HepG2 (cell line): Measurements from ENCODE around the gene MFSD11. TPM values are rescaled to one million over a fixed set of nuclear protein-coding genes. Genes with fewer than 3 reads are reported as not detected.

Experiments used
- ATAD3A ChIP-seq: sonication (generic); formaldehyde crosslinking; IDR thresholded peaks from 2 replicates; pipeline ENCODE4 v1.4.0; 2020; ENCODE audit warnings: missing genetic modification reagents
- BRD4 ChIP-seq: sonication (generic); formaldehyde crosslinking; IDR thresholded peaks from 2 replicates; pipeline ENCODE4 v1.4.0; 2020; ENCODE audit warnings: missing genetic modification reagents
- GZF1 ChIP-seq: sonication (generic); formaldehyde crosslinking; IDR thresholded peaks from 2 replicates; pipeline ENCODE4 v1.5.1; 2020; ENCODE audit warnings: mild to moderate bottlenecking, missing genetic modification reagents
- IRX3 ChIP-seq: sonication (generic); formaldehyde crosslinking; IDR thresholded peaks from 2 replicates; pipeline ENCODE4 v1.8.1; 2023; ENCODE audit warnings: mild to moderate bottlenecking, low read depth, missing genetic modification reagents, borderline replicate concordance
- MAFK ChIP-seq, 2 experiments: IDR thresholded peaks in 1 of 2; conservative IDR thresholded peaks in 1 of 2; 2 replicates each; pipeline ENCODE4 v1.6.1; 2011; ENCODE audit warnings: improper control_type of control experiment in 2 of 2, low read length in 2 of 2
- MYNN ChIP-seq: sonication (generic); formaldehyde crosslinking; IDR thresholded peaks from 2 replicates; pipeline ENCODE4 v1.4.0; 2020; ENCODE audit warnings: mild to moderate bottlenecking, low read depth, missing genetic modification reagents
- NFKB2 ChIP-seq: sonication (generic); formaldehyde crosslinking; IDR thresholded peaks from 2 replicates; pipeline ENCODE4 v1.4.0; 2020; ENCODE audit warnings: missing genetic modification reagents, borderline replicate concordance
- NRL ChIP-seq: sonication (generic); formaldehyde crosslinking; IDR thresholded peaks from 2 replicates; pipeline ENCODE4 v1.5.0; 2020; ENCODE audit warnings: missing genetic modification reagents, mild to moderate bottlenecking, moderate library complexity, borderline replicate concordance
- PCBP1 ChIP-seq: fragments of 200-400 bp; formaldehyde crosslinking; IDR thresholded peaks from 2 replicates; pipeline ENCODE4 v1.6.1; 2017; ENCODE audit warnings: mild to moderate bottlenecking, low read depth, low read length, borderline replicate concordance
- POLR2AphosphoS2 ChIP-seq: IDR thresholded peaks from 2 replicates; pipeline ENCODE4 v1.6.1; 2011; ENCODE audit warnings: low read depth, low read length, improper control_type of control experiment
- SOX13 ChIP-seq, 3 experiments: fragments of 450-650 bp in 1 of 3; sonication (generic) in 1 of 3; formaldehyde crosslinking in 1 of 3; IDR thresholded peaks in 2 of 3; conservative IDR thresholded peaks in 1 of 3; 2 replicates each; pipeline versions ENCODE4 v1.5.0 to v1.6.1; 2016 to 2020; ENCODE audit warnings: antibody characterized with exemption in 1 of 3, mild to moderate bottlenecking in 1 of 3, missing compliant biosample characterization in 1 of 3, missing genetic modification reagents in 1 of 3, moderate library complexity in 1 of 3
- SOX5 ChIP-seq: IDR thresholded peaks from 2 replicates; pipeline ENCODE4 v1.6.1; 2016; ENCODE audit warnings: borderline replicate concordance
- U2AF1 ChIP-seq: fragments of 200-400 bp; formaldehyde crosslinking; optimal IDR thresholded peaks from 2 replicates; pipeline ENCODE3; 2017; ENCODE audit warnings: mild to moderate bottlenecking, low read depth, low read length
- ZBTB7A ChIP-seq: sonication (generic); formaldehyde crosslinking; IDR thresholded peaks from 2 replicates; pipeline ENCODE4 v1.8.0; 2022; ENCODE audit warnings: mild to moderate bottlenecking, missing genetic modification reagents
- ZMYM4 ChIP-seq: sonication (generic); formaldehyde crosslinking; IDR thresholded peaks from 2 replicates; pipeline ENCODE4 v1.8.1; 2023; ENCODE audit warnings: mild to moderate bottlenecking, missing genetic modification reagents
- ZNF251 ChIP-seq: sonication (generic); formaldehyde crosslinking; IDR thresholded peaks from 2 replicates; pipeline ENCODE4 v1.9.0; 2021; ENCODE audit warnings: mild to moderate bottlenecking, missing genetic modification reagents
- ZNF432 ChIP-seq: sonication (generic); formaldehyde crosslinking; IDR thresholded peaks from 2 replicates; pipeline ENCODE4 v1.5.0; 2020; ENCODE audit warnings: missing genetic modification reagents, mild to moderate bottlenecking, borderline replicate concordance
- ZNF563 ChIP-seq: sonication (generic); formaldehyde crosslinking; IDR thresholded peaks from 2 replicates; pipeline ENCODE4 v1.8.0; 2022; ENCODE audit warnings: mild to moderate bottlenecking, moderate library complexity, missing genetic modification reagents
- ZNF790 ChIP-seq: sonication (generic); formaldehyde crosslinking; IDR thresholded peaks from 2 replicates; pipeline ENCODE4 v1.8.0; 2022; ENCODE audit warnings: missing genetic modification reagents, mild to moderate bottlenecking, borderline replicate concordance
- ZSCAN9 ChIP-seq: IDR thresholded peaks from 2 replicates; pipeline ENCODE4 v1.6.1; 2016; ENCODE audit warnings: borderline replicate concordance
- polyA plus RNA-seq, 8 experiments: library from polyadenylated mRNA; depleted of rRNA in 3 of 8; stranded (reverse) in 7 of 8; unstranded in 1 of 8; fragments of >200 nt; fragmentation: Illumina TruSeq in 4 of 8; extraction: Trizol in 4 of 8; gene quantifications; 2 replicates each; pipeline versions ENCODE4 v1.2.1 to v1.2.3, GENCODE V29; 2011 to 2016; ENCODE audit warnings: low read depth in 4 of 8, missing spikeins in 1 of 8, mixed read lengths in 1 of 8; ENCODE audit not compliant: insufficient read depth in 1 of 8
- total RNA-seq, 5 experiments: library from RNA; depleted of rRNA; stranded (reverse); fragments of >200 nt; fragmentation: Illumina TruSeq; extraction: Trizol; gene quantifications; 2 replicates each; pipeline ENCODE4 v1.2.3, GENCODE V29; 2016; ENCODE audit warnings: low read depth in 1 of 5
- TF ChIP-seq, protein P1 (sequence below): sonication (generic); formaldehyde crosslinking; IDR thresholded peaks from 2 replicates; pipeline ENCODE4 v1.5.0; 2020; ENCODE audit warnings: mild to moderate bottlenecking, missing genetic modification reagents
- TF ChIP-seq, protein P2 (sequence below): IDR thresholded peaks from 2 replicates; pipeline ENCODE4 v1.6.1; 2012; ENCODE audit warnings: inconsistent platforms
- TF ChIP-seq, protein P3 (sequence below): sonication (generic); formaldehyde crosslinking; IDR thresholded peaks from 2 replicates; pipeline ENCODE4 v1.8.0; 2022; ENCODE audit warnings: mild to moderate bottlenecking, missing genetic modification reagents; ENCODE audit not compliant: insufficient replicate concordance

Gene MFSD11
- total and polyA plus RNA-seq, 2 of the 13 experiments (the other 11 are each of a cell fraction or from before 2014, with no cell fraction given), result 26.1 to 36.3 TPM

DNA sequence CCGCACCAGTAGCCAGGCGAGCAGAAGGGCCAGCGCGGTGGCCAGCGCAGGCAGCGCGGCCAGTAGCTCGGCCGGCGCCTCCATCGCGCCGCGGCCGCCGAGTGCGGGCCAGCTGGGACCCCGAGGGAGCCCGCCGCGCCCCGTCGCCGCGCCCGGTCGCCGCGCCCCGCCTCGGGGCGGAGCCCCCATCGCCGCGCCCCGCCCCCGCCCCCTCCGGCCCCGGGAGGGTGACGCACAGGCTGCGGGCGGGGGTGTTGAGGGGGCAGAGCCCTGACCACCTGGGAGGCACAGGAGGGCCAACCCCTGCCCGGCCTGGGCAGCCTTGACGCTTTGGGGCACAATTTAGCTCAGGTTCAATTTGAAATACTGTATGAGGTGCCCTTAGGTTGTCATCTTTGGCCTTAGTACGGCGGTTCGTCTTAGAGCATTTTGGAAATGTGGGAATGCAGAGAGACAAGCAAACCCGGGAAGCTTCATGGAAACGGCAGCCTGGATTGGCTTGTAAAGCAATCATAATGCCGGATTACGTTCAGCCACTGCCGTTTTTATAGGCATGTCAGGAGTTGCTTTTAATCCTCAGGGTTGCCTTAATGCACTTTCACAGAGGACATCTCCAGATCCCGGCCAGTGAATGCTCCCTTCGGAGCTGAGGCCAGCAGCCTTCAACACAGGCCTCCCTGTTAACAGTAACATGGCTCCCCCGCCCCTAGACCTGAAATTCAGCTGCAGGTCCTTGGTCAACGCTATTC is 26.9 kb upstream of the MFSD11 start, which contains the start of gene MXRA7 (continued):
- TF ChIP-seq, protein P1, sequence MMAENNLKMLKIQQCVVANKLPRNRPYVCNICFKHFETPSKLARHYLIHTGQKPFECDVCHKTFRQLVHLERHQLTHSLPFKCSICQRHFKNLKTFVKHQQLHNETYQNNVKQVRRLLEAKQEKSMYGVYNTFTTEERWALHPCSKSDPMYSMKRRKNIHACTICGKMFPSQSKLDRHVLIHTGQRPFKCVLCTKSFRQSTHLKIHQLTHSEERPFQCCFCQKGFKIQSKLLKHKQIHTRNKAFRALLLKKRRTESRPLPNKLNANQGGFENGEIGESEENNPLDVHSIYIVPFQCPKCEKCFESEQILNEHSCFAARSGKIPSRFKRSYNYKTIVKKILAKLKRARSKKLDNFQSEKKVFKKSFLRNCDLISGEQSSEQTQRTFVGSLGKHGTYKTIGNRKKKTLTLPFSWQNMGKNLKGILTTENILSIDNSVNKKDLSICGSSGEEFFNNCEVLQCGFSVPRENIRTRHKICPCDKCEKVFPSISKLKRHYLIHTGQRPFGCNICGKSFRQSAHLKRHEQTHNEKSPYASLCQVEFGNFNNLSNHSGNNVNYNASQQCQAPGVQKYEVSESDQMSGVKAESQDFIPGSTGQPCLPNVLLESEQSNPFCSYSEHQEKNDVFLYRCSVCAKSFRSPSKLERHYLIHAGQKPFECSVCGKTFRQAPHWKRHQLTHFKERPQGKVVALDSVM, result peak; percentile 92
- TF ChIP-seq ZNF251 (no peak), ZMYM4 (CRISPR knock-in tag) (no peak), MYNN (CRISPR knock-in tag) (no peak), NRL (CRISPR knock-in tag) (no peak), MAFK (conservative IDR thresholded peaks at IDR 0.05 in 1 of 2, IDR thresholded peaks at IDR 0.05 in 1 of 2; ENCODE audit: low read length in 2 of 2) (no peak), NFKB2 (CRISPR knock-in tag) (no peak), U2AF1 (no peak), PCBP1 (no peak), ATAD3A (CRISPR knock-in tag) (no peak), BRD4 (CRISPR knock-in tag) (no peak), ZSCAN9 (peak; percentile 23; the same call in 1 of the 2 replicates), ZNF563 (0 out of 2 replicates have a peak, but pooled peaks have one; percentile 40), ZBTB7A (no peak), GZF1 (CRISPR knock-in tag) (0 out of 2 replicates have a peak, but pooled peaks have one; percentile 32), POLR2AphosphoS2 (no peak), SOX5 (CRISPR knock-in tag) (peak; percentile 43; the same call in 1 of the 2 replicates), ZNF432 (CRISPR knock-in tag) (no peak), ZNF790 (CRISPR knock-in tag) (no peak), SOX13 (IDR thresholded peaks at IDR 0.05) (no peak), SOX13 (CRISPR knock-in tag; conservative IDR thresholded peaks at IDR 0.05 in 1 of 2, IDR thresholded peaks at IDR 0.05 in 1 of 2) (no peak), IRX3 (CRISPR knock-in tag) (no peak)
- TF ChIP-seq, protein P2, sequence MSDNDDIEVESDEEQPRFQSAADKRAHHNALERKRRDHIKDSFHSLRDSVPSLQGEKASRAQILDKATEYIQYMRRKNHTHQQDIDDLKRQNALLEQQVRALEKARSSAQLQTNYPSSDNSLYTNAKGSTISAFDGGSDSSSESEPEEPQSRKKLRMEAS, result peak; percentile 65
- TF ChIP-seq, protein P3, sequence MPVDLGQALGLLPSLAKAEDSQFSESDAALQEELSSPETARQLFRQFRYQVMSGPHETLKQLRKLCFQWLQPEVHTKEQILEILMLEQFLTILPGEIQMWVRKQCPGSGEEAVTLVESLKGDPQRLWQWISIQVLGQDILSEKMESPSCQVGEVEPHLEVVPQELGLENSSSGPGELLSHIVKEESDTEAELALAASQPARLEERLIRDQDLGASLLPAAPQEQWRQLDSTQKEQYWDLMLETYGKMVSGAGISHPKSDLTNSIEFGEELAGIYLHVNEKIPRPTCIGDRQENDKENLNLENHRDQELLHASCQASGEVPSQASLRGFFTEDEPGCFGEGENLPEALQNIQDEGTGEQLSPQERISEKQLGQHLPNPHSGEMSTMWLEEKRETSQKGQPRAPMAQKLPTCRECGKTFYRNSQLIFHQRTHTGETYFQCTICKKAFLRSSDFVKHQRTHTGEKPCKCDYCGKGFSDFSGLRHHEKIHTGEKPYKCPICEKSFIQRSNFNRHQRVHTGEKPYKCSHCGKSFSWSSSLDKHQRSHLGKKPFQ (CRISPR knock-in tag), result no peak
